Lower leg skin (tissue), 3 donors: Measurements from ENCODE around the gene AK2.

Experiments used
- POLR2A ChIP-seq, 2 donors: fragments of 450-650 bp; IDR thresholded peaks; one replicate each; pipeline ENCODE4 v1.6.1; 2016 to 2017; ENCODE audit warnings: antibody characterized with exemption in 2 of 2, mild to moderate bottlenecking in 1 of 2, moderate library complexity in 1 of 2
- TF ChIP-seq, protein P1 (sequence below), 3 donors: fragments of 450-650 bp; IDR thresholded peaks; one replicate each; pipeline ENCODE4 v1.5.1; 2016; ENCODE audit warnings: antibody characterized with exemption in 3 of 3, mild to moderate bottlenecking in 3 of 3, moderate library complexity in 2 of 3

- TF ChIP-seq, protein P1, sequence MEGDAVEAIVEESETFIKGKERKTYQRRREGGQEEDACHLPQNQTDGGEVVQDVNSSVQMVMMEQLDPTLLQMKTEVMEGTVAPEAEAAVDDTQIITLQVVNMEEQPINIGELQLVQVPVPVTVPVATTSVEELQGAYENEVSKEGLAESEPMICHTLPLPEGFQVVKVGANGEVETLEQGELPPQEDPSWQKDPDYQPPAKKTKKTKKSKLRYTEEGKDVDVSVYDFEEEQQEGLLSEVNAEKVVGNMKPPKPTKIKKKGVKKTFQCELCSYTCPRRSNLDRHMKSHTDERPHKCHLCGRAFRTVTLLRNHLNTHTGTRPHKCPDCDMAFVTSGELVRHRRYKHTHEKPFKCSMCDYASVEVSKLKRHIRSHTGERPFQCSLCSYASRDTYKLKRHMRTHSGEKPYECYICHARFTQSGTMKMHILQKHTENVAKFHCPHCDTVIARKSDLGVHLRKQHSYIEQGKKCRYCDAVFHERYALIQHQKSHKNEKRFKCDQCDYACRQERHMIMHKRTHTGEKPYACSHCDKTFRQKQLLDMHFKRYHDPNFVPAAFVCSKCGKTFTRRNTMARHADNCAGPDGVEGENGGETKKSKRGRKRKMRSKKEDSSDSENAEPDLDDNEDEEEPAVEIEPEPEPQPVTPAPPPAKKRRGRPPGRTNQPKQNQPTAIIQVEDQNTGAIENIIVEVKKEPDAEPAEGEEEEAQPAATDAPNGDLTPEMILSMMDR (IDR thresholded peaks at IDR 0.05), result no peak
- TF ChIP-seq POLR2A (IDR thresholded peaks at IDR 0.05), result no peak
Measured at GRCh38 chr1:32966900-32967299, 69.8 kb downstream of the AK2 start.
